K562 (cell line): ENCODE data around the gene ARFIP2. TPM values are rescaled to one million over a fixed set of nuclear protein-coding genes. Genes with fewer than 3 reads are reported as not detected.
A peak's percentile ranks its signal among the peaks of the same experiment; 100 is the strongest.

Source experiments
- COPS2 ChIP-seq: fragments of 450-650 bp; conservative IDR thresholded peaks from 2 replicates; pipeline ENCODE4 v1.6.1; 2016; ENCODE audit warnings: mild to moderate bottlenecking, moderate library complexity
- EWSR1 ChIP-seq: fragments of 450-650 bp; IDR thresholded peaks from 2 replicates; pipeline ENCODE4 v1.6.1; 2018; ENCODE audit warnings: borderline replicate concordance, mild to moderate bottlenecking, low read depth, moderate library complexity; ENCODE audit not compliant: partially characterized antibody
- EZH2 ChIP-seq: IDR thresholded peaks from 2 replicates; pipeline ENCODE4 v1.6.1; 2012; ENCODE audit warnings: low read depth, mild to moderate bottlenecking, inconsistent platforms, low read length, borderline replicate concordance
- FOXM1 ChIP-seq, 2 experiments: fragments of 450-650 bp in 1 of 2; sonication (generic) in 1 of 2; formaldehyde crosslinking in 1 of 2; IDR thresholded peaks; 2 replicates each; pipeline versions ENCODE4 v1.6.1 to v1.9.0; 2017 to 2022; ENCODE audit warnings: low read depth in 2 of 2, mild to moderate bottlenecking in 2 of 2, missing genetic modification reagents in 1 of 2, moderate library complexity in 1 of 2
- HNRNPLL ChIP-seq: fragments of 200-400 bp; formaldehyde crosslinking; IDR thresholded peaks from 2 replicates; pipeline ENCODE4 v1.6.1; 2017; ENCODE audit warnings: low read length, low read depth, mild to moderate bottlenecking; ENCODE audit not compliant: poor library complexity, severe bottlenecking
- NR2C1 ChIP-seq, 2 experiments: fragments of 450-650 bp; IDR thresholded peaks; 2 replicates each; pipeline ENCODE4 v1.6.1; 2017; ENCODE audit warnings: mild to moderate bottlenecking in 2 of 2, antibody characterized with exemption in 1 of 2, inconsistent platforms in 1 of 2, missing compliant biosample characterization in 1 of 2, missing genetic modification characterization in 1 of 2
- RBM17 ChIP-seq: fragments of 200-400 bp; formaldehyde crosslinking; IDR thresholded peaks from 2 replicates; pipeline ENCODE4 v1.6.1; 2017; ENCODE audit warnings: low read depth, mild to moderate bottlenecking, low read length, borderline replicate concordance
- TRIM24 ChIP-seq, 2 experiments: fragments of 450-650 bp; IDR thresholded peaks; 2 replicates each; pipeline ENCODE4 v1.6.1; 2016
- ZNF174 ChIP-seq: fragments of 250-450 bp; sonication (Bioruptor Pico); IDR thresholded peaks from 2 replicates; pipeline ENCODE4 v1.4.0; 2020; ENCODE audit warnings: mild to moderate bottlenecking
- ZNF277 ChIP-seq: fragments of 250-450 bp; sonication (Bioruptor Pico); IDR thresholded peaks from 2 replicates; pipeline ENCODE4 v1.8.0; 2022; ENCODE audit warnings: inconsistent platforms, mild to moderate bottlenecking, moderate library complexity, borderline replicate concordance
- ZNF384 ChIP-seq: IDR thresholded peaks from 2 replicates; pipeline ENCODE4 v1.6.1; 2012; ENCODE audit warnings: low read depth, low read length, improper control_type of control experiment
- ZNF583 ChIP-seq: fragments of 250-450 bp; sonication (Bioruptor Pico); IDR thresholded peaks from 2 replicates; pipeline ENCODE4 v1.4.0; 2020
- ZNF609 ChIP-seq: sonication (generic); formaldehyde crosslinking; IDR thresholded peaks from 2 replicates; pipeline ENCODE4 v1.8.1; 2023; ENCODE audit warnings: missing genetic modification reagents, mild to moderate bottlenecking, borderline replicate concordance
- ZNF79 ChIP-seq: fragments of 250-450 bp; sonication (Bioruptor Pico); IDR thresholded peaks from 2 replicates; pipeline ENCODE4 v1.4.0; 2020; ENCODE audit warnings: low read depth, mild to moderate bottlenecking, moderate library complexity
- polyA plus RNA-seq, 8 experiments: library from polyadenylated mRNA; depleted of rRNA in 4 of 8; stranded (reverse) in 5 of 8; unstranded in 3 of 8; fragments of >200 nt; fragmentation: Nextera tagmentation in 2 of 8; fragmentation: Illumina TruSeq in 1 of 8; extraction: Ambion mirVana in 2 of 8; extraction: Trizol in 1 of 8; gene quantifications; 2 replicates each; pipeline versions ENCODE4 v1.2.1 to v1.2.3, GENCODE V29; 2011 to 2014; ENCODE audit warnings: inconsistent platforms in 1 of 8, missing spikeins in 1 of 8
- total RNA-seq, 7 experiments: library from RNA; depleted of rRNA in 6 of 7; stranded (reverse); fragments of >200 nt in 6 of 7; fragmentation: Illumina TruSeq in 2 of 7; extraction: Trizol in 2 of 7; gene quantifications; 2 replicates each; pipeline versions ENCODE4 v1.2.1 to v1.2.3, GENCODE V29; 2011 to 2021; ENCODE audit warnings: low replicate concordance in 1 of 7
- TF ChIP-seq, protein P1 (sequence below): sonication (generic); formaldehyde crosslinking; IDR thresholded peaks from 2 replicates; pipeline ENCODE4 v1.8.0; 2022; ENCODE audit warnings: mild to moderate bottlenecking, missing genetic modification reagents

The ARFIP2 gene
- total and polyA plus RNA-seq, 9 of the 15 experiments (the other 6 are each of a cell fraction or from before 2014, with no cell fraction given): 11.8 to 74.1 (median 41.0) TPM

DNA sequence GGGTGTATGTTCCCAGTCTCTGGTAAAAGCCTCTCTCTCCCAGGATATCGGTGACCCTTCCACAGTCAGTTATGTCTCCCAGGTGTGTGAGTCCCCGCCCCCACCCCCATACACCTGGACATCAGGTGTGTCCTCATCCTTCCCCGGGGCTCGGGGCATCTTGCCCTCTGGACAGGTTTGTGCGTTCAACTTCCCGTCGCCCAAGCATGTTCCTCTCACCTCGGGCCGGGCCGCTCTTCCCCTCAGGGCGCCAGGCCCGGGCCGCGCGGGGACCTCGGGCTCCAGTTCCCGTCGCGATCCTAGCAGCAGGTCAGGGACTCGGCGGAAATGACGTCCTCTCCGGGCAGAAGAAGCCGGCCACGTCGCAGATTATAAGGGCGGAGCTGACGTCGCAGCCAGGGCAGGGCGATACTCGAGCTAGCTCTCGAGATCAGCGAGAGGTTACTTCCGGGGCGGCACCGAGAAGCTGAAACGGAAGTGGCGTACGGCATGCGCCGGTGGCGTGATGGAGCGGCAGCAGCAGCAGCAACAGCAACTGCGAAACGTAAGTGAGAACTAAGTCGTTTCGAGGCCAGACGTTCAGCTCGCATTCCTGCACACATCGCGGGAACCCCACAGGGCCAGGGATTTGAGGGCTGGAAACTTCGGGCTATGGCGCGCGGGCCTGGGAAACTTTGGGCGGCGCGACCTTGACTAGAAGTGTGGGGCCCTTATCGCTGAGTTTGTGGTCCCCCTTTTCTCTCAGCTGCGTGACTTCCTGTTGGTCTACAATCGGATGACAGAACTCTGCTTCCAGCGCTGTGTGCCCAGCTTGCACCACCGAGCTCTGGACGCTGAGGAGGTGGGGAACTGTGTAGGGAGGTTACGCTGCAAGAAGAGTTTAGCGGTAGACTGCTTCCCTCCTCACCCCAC is at the start of gene ARFIP2, which contains the start of gene TIMM10B (continued):
- peak; percentile 99 for TF ChIP-seq HNRNPLL
- no peak for TF ChIP-seq COPS2
- TF ChIP-seq TRIM24 (IDR thresholded peaks at IDR 0.05): peak in 1 of 2 experiments; percentile 21; a peak in 1 of 4 replicates
- no peak for TF ChIP-seq ZNF609
- TF ChIP-seq ZNF583 (CRISPR knock-in tag): no peak
- TF ChIP-seq RBM17: no peak
- no peak for TF ChIP-seq ZNF79
- TF ChIP-seq ZNF174: no peak
- TF ChIP-seq, protein P1, sequence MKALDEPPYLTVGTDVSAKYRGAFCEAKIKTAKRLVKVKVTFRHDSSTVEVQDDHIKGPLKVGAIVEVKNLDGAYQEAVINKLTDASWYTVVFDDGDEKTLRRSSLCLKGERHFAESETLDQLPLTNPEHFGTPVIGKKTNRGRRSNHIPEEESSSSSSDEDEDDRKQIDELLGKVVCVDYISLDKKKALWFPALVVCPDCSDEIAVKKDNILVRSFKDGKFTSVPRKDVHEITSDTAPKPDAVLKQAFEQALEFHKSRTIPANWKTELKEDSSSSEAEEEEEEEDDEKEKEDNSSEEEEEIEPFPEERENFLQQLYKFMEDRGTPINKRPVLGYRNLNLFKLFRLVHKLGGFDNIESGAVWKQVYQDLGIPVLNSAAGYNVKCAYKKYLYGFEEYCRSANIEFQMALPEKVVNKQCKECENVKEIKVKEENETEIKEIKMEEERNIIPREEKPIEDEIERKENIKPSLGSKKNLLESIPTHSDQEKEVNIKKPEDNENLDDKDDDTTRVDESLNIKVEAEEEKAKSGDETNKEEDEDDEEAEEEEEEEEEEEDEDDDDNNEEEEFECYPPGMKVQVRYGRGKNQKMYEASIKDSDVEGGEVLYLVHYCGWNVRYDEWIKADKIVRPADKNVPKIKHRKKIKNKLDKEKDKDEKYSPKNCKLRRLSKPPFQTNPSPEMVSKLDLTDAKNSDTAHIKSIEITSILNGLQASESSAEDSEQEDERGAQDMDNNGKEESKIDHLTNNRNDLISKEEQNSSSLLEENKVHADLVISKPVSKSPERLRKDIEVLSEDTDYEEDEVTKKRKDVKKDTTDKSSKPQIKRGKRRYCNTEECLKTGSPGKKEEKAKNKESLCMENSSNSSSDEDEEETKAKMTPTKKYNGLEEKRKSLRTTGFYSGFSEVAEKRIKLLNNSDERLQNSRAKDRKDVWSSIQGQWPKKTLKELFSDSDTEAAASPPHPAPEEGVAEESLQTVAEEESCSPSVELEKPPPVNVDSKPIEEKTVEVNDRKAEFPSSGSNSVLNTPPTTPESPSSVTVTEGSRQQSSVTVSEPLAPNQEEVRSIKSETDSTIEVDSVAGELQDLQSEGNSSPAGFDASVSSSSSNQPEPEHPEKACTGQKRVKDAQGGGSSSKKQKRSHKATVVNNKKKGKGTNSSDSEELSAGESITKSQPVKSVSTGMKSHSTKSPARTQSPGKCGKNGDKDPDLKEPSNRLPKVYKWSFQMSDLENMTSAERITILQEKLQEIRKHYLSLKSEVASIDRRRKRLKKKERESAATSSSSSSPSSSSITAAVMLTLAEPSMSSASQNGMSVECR: peak; percentile 57; the same call in 1 of the 2 replicates
- TF ChIP-seq EWSR1: no peak
- TF ChIP-seq NR2C1 (IDR thresholded peaks at IDR 0.05): peak; percentile 87
- TF ChIP-seq NR2C1 (tag; IDR thresholded peaks at IDR 0.05): peak; percentile 81
- no peak for TF ChIP-seq ZNF277
- no peak for TF ChIP-seq EZH2
- TF ChIP-seq FOXM1 (IDR thresholded peaks at IDR 0.05; ENCODE audit: low read depth): no peak
- no peak for TF ChIP-seq FOXM1 (CRISPR knock-in tag; IDR thresholded peaks at IDR 0.05; ENCODE audit: low read depth)
- TF ChIP-seq ZNF384: no peak
